A549 (cell line): ENCODE results near the gene PCDHA8.

ENCODE experiments used
- CEBPB ChIP-seq, 2 experiments: fragments of >200 bp in 1 of 2; sonication (Bioruptor Twin) in 1 of 2; formaldehyde crosslinking in 1 of 2; IDR thresholded peaks; 2 replicates each; pipeline ENCODE4 v1.6.1; 2012 to 2016
- ESRRA ChIP-seq: fragments of 150-350 bp; IDR thresholded peaks from 2 replicates; pipeline ENCODE4 v1.6.1; 2014; ENCODE audit warnings: mild to moderate bottlenecking, low read length, borderline replicate concordance
- FOXS1 ChIP-seq: fragments of 250-450 bp; sonication (Bioruptor Pico); IDR thresholded peaks from 2 replicates; pipeline ENCODE4 v1.5.0; 2020; ENCODE audit warnings: mild to moderate bottlenecking, moderate library complexity
- GATA3 ChIP-seq: IDR thresholded peaks from 2 replicates; pipeline ENCODE4 v1.6.1; 2012; ENCODE audit warnings: borderline replicate concordance
- HOXB13 ChIP-seq: fragments of 250-450 bp; sonication (Bioruptor Pico); IDR thresholded peaks from 2 replicates; pipeline ENCODE4 v1.5.0; 2020; ENCODE audit warnings: low read depth, mild to moderate bottlenecking, moderate library complexity
- KDM1A ChIP-seq: fragments of 200-600 bp; sonication (generic); IDR thresholded peaks from 2 replicates; pipeline ENCODE4 v1.6.1; 2016; ENCODE audit warnings: low read depth, mild to moderate bottlenecking
- NR3C1 ChIP-seq: fragments of >200 bp; sonication (Bioruptor Twin); formaldehyde crosslinking; IDR thresholded peaks from 3 replicates; pipeline ENCODE4 v1.6.1; 2017
- POLR2A ChIP-seq: IDR thresholded peaks from 2 replicates; pipeline ENCODE4 v1.6.1; 2012; ENCODE audit warnings: mild to moderate bottlenecking, low read length
- ZC3H11A ChIP-seq: fragments of 450-650 bp; IDR thresholded peaks from 2 replicates; pipeline ENCODE4 v1.6.1; 2014; ENCODE audit warnings: antibody characterized with exemption, mild to moderate bottlenecking
- TF ChIP-seq, protein P1 (sequence below): fragments of 450-650 bp; IDR thresholded peaks from 2 replicates; pipeline ENCODE4 v1.6.1; 2014; ENCODE audit warnings: antibody characterized with exemption
- TF ChIP-seq, protein P2 (sequence below): fragments of >200 bp; sonication (Bioruptor Twin); formaldehyde crosslinking; IDR thresholded peaks from 3 replicates; pipeline ENCODE4 v1.5.1; 2016
- TF ChIP-seq, protein P3 (sequence below): IDR thresholded peaks from 2 replicates; pipeline ENCODE4 v1.6.1; 2012; ENCODE audit warnings: low read depth, borderline replicate concordance
- TF ChIP-seq, protein P4 (sequence below): fragments of 250-450 bp; sonication (Bioruptor Pico); IDR thresholded peaks from 2 replicates; pipeline ENCODE4 v1.5.0; 2021; ENCODE audit warnings: mild to moderate bottlenecking, moderate library complexity, borderline replicate concordance
- TF ChIP-seq, protein P5 (sequence below): fragments of 200-600 bp; sonication (generic); IDR thresholded peaks from 2 replicates; pipeline ENCODE4 v1.6.1; 2016; ENCODE audit warnings: antibody characterized with exemption, mild to moderate bottlenecking, moderate library complexity

DNA sequence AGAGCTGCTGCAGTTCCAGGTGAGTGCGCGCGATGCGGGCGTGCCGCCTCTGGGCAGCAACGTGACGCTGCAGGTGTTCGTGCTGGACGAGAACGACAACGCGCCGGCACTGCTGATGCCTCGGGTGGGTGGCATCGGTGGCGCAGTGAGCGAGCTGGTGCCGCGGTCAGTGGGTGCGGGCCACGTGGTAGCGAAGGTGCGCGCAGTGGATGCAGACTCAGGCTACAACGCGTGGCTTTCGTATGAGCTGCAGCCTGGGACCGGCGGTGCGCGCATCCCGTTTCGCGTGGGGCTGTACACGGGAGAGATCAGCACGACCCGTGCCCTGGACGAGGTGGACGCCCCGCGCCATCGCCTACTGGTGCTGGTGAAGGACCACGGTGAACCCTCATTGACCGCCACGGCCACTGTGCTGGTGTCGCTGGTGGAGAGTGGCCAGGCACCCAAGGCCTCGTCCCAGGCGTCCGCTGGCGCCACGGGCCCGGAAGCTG, 38.2 kb upstream of the PCDHA8 start:
- TF ChIP-seq NR3C1 (no peak), POLR2A (no peak), GATA3 (no peak), CEBPB (IDR thresholded peaks at IDR 0.05) (no peak), FOXS1 (CRISPR knock-in tag) (no peak), ZC3H11A (no peak), HOXB13 (CRISPR knock-in tag) (no peak), KDM1A (no peak), ESRRA (no peak)
- TF ChIP-seq, protein P1, sequence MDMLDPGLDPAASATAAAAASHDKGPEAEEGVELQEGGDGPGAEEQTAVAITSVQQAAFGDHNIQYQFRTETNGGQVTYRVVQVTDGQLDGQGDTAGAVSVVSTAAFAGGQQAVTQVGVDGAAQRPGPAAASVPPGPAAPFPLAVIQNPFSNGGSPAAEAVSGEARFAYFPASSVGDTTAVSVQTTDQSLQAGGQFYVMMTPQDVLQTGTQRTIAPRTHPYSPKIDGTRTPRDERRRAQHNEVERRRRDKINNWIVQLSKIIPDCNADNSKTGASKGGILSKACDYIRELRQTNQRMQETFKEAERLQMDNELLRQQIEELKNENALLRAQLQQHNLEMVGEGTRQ = no peak
- TF ChIP-seq, protein P2, sequence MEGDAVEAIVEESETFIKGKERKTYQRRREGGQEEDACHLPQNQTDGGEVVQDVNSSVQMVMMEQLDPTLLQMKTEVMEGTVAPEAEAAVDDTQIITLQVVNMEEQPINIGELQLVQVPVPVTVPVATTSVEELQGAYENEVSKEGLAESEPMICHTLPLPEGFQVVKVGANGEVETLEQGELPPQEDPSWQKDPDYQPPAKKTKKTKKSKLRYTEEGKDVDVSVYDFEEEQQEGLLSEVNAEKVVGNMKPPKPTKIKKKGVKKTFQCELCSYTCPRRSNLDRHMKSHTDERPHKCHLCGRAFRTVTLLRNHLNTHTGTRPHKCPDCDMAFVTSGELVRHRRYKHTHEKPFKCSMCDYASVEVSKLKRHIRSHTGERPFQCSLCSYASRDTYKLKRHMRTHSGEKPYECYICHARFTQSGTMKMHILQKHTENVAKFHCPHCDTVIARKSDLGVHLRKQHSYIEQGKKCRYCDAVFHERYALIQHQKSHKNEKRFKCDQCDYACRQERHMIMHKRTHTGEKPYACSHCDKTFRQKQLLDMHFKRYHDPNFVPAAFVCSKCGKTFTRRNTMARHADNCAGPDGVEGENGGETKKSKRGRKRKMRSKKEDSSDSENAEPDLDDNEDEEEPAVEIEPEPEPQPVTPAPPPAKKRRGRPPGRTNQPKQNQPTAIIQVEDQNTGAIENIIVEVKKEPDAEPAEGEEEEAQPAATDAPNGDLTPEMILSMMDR = no peak
- TF ChIP-seq, protein P3, sequence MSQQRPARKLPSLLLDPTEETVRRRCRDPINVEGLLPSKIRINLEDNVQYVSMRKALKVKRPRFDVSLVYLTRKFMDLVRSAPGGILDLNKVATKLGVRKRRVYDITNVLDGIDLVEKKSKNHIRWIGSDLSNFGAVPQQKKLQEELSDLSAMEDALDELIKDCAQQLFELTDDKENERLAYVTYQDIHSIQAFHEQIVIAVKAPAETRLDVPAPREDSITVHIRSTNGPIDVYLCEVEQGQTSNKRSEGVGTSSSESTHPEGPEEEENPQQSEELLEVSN = no peak
- TF ChIP-seq, protein P4, sequence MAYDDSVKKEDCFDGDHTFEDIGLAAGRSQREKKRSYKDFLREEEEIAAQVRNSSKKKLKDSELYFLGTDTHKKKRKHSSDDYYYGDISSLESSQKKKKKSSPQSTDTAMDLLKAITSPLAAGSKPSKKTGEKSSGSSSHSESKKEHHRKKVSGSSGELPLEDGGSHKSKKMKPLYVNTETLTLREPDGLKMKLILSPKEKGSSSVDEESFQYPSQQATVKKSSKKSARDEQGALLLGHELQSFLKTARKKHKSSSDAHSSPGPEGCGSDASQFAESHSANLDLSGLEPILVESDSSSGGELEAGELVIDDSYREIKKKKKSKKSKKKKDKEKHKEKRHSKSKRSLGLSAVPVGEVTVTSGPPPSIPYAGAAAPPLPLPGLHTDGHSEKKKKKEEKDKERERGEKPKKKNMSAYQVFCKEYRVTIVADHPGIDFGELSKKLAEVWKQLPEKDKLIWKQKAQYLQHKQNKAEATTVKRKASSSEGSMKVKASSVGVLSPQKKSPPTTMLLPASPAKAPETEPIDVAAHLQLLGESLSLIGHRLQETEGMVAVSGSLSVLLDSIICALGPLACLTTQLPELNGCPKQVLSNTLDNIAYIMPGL (CRISPR knock-in tag) = no peak
- TF ChIP-seq, protein P5, sequence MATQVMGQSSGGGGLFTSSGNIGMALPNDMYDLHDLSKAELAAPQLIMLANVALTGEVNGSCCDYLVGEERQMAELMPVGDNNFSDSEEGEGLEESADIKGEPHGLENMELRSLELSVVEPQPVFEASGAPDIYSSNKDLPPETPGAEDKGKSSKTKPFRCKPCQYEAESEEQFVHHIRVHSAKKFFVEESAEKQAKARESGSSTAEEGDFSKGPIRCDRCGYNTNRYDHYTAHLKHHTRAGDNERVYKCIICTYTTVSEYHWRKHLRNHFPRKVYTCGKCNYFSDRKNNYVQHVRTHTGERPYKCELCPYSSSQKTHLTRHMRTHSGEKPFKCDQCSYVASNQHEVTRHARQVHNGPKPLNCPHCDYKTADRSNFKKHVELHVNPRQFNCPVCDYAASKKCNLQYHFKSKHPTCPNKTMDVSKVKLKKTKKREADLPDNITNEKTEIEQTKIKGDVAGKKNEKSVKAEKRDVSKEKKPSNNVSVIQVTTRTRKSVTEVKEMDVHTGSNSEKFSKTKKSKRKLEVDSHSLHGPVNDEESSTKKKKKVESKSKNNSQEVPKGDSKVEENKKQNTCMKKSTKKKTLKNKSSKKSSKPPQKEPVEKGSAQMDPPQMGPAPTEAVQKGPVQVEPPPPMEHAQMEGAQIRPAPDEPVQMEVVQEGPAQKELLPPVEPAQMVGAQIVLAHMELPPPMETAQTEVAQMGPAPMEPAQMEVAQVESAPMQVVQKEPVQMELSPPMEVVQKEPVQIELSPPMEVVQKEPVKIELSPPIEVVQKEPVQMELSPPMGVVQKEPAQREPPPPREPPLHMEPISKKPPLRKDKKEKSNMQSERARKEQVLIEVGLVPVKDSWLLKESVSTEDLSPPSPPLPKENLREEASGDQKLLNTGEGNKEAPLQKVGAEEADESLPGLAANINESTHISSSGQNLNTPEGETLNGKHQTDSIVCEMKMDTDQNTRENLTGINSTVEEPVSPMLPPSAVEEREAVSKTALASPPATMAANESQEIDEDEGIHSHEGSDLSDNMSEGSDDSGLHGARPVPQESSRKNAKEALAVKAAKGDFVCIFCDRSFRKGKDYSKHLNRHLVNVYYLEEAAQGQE = no peak
